CD14-positive monocyte (primary cell): ENCODE results near the gene ARL5C. TPM values are rescaled to one million over a fixed set of nuclear protein-coding genes. Genes with fewer than 3 reads are reported as not detected.

Experiments
- DNase-seq, 3 donors: peaks; one replicate each; pipeline ENCODE4 v3.0.0-alpha.2; 2011 to 2022
- H2AFZ ChIP-seq: 2 replicates; pipeline ENCODE4 v1.6.0; 2012; ENCODE audit warnings: mild to moderate bottlenecking, low read depth, low read length, inconsistent platforms; ENCODE audit not compliant: insufficient read depth, poor library complexity, severe bottlenecking
- H3K27ac ChIP-seq, 2 donors: 1 replicate in 1 of 2; 2 replicates in 1 of 2; pipeline ENCODE4 v1.5.1; 2012 to 2013; ENCODE audit warnings: low read length in 2 of 2, control low read depth in 1 of 2, inconsistent platforms in 1 of 2, low read depth in 1 of 2, mild to moderate bottlenecking in 1 of 2
- H3K27me3 ChIP-seq, 2 donors: one replicate each; pipeline versions ENCODE4 v1.6.0 to v1.6.1; 2011 to 2013; ENCODE audit warnings: low read length in 2 of 2; ENCODE audit not compliant: control insufficient read depth in 2 of 2, insufficient read depth in 2 of 2
- H3K36me3 ChIP-seq, 2 donors: replicated peaks in 1 of 2; 1 replicate in 1 of 2; 2 replicates in 1 of 2; pipeline versions ENCODE4 v1.5.1 to v1.6.1; 2012 to 2013; ENCODE audit warnings: low read length in 2 of 2, control low read depth in 1 of 2, inconsistent platforms in 1 of 2, mild to moderate bottlenecking in 1 of 2; ENCODE audit not compliant: insufficient read depth in 2 of 2, control insufficient read depth in 1 of 2
- H3K4me1 ChIP-seq, 2 donors: 1 replicate in 1 of 2; 2 replicates in 1 of 2; pipeline versions ENCODE4 v1.5.1 to v1.6.1; 2012 to 2013; ENCODE audit warnings: low read length in 2 of 2, control low read depth in 1 of 2, inconsistent platforms in 1 of 2, mild to moderate bottlenecking in 1 of 2, moderate library complexity in 1 of 2; ENCODE audit not compliant: insufficient read depth in 2 of 2, control insufficient read depth in 1 of 2
- H3K4me2 ChIP-seq: replicated peaks from 2 replicates; pipeline ENCODE3; 2012; ENCODE audit warnings: low read length, moderate library complexity, mild to moderate bottlenecking; ENCODE audit not compliant: poor library complexity, severe bottlenecking; ENCODE audit errors: extremely low read depth
- H3K4me3 ChIP-seq, 3 experiments: fragments of 200-600 bp in 1 of 3; sonication (generic) in 1 of 3; replicated peaks in 1 of 3; 1 replicate in 2 of 3; 2 replicates in 1 of 3; pipeline ENCODE4 v1.5.1; 2011 to 2013; ENCODE audit warnings: low read length in 3 of 3, mild to moderate bottlenecking in 3 of 3, control low read depth in 2 of 3, low read depth in 2 of 3, inconsistent platforms in 1 of 3, moderate library complexity in 1 of 3
- H3K79me2 ChIP-seq: 2 replicates; pipeline ENCODE4 v1.6.0; 2012; ENCODE audit warnings: mild to moderate bottlenecking, control low read depth, inconsistent platforms, low read length, moderate library complexity; ENCODE audit not compliant: insufficient read depth
- H3K9ac ChIP-seq: 2 replicates; pipeline ENCODE4 v1.6.0; 2017; ENCODE audit warnings: low read length, mild to moderate bottlenecking; ENCODE audit not compliant: insufficient read depth, poor library complexity, severe bottlenecking
- H3K9me3 ChIP-seq, 2 donors: replicated peaks in 1 of 2; 1 replicate in 1 of 2; 2 replicates in 1 of 2; pipeline versions ENCODE4 v1.5.1 to v1.6.1; 2012 to 2013; ENCODE audit warnings: low read length in 2 of 2, control low read depth in 1 of 2; ENCODE audit not compliant: control insufficient read depth in 1 of 2, insufficient read depth in 1 of 2
- H4K20me1 ChIP-seq: 2 replicates; pipeline ENCODE4 v1.6.0; 2012; ENCODE audit warnings: mild to moderate bottlenecking, low read length, control low read depth, moderate library complexity; ENCODE audit not compliant: insufficient read depth
- H3K27ac Mint-ChIP-seq, 7 donors: one replicate each; pipeline ENCODE4 v1.8.0; 2020; ENCODE audit warnings: mild to moderate bottlenecking in 7 of 7, mixed read lengths in 7 of 7, moderate library complexity in 6 of 7, inconsistent platforms in 2 of 7
- H3K27me3 Mint-ChIP-seq, 3 donors: one replicate each; pipeline ENCODE4 v1.8.0; 2021 to 2022; ENCODE audit warnings: low read depth in 3 of 3, mild to moderate bottlenecking in 3 of 3, mixed read lengths in 3 of 3, moderate library complexity in 3 of 3, inconsistent platforms in 1 of 3
- H3K36me3 Mint-ChIP-seq, 2 donors: one replicate each; pipeline ENCODE4 v1.8.0; 2020; ENCODE audit warnings: mixed read lengths in 2 of 2, inconsistent platforms in 1 of 2, mild to moderate bottlenecking in 1 of 2
- H3K4me1 Mint-ChIP-seq: one replicate; pipeline ENCODE4 v1.8.0; 2020; ENCODE audit warnings: mild to moderate bottlenecking, mixed read lengths
- H3K4me3 Mint-ChIP-seq, 2 donors: one replicate each; pipeline ENCODE4 v1.8.0; 2020; ENCODE audit warnings: mild to moderate bottlenecking in 2 of 2, mixed read lengths in 2 of 2, moderate library complexity in 1 of 2
- H3K9me3 Mint-ChIP-seq, 7 donors: one replicate each; pipeline ENCODE4 v1.8.0; 2020 to 2022; ENCODE audit warnings: mixed read lengths in 7 of 7, mild to moderate bottlenecking in 6 of 7, moderate library complexity in 6 of 7, inconsistent platforms in 2 of 7
- CTCF ChIP-seq: fragments of 200-600 bp; IDR thresholded peaks from one replicate; pipeline ENCODE4 v1.8.0; 2022; ENCODE audit warnings: antibody characterized with exemption, mild to moderate bottlenecking
- WGBS: methylation state at CpG from one replicate; pipeline ENCODE4 v1.1.5; 2013; ENCODE audit warnings: missing lambda C conversion rate; ENCODE audit not compliant: insufficient coverage; 5-methylcytosine and 5-hydroxymethylcytosine counted together
- intact Hi-C, 2 donors: fragments of 100-400 bp; cut with micrococcal nuclease; formaldehyde crosslinking; loops; one replicate each; pipeline versions ENCODE4 v1.15.0 to v1.15.1; 2023
- polyA plus RNA-seq, 3 donors: library from polyadenylated mRNA; depleted of rRNA in 1 of 3; unstranded in 2 of 3; stranded (reverse) in 1 of 3; fragments of 300-500 nt in 2 of 3; fragments of >200 nt in 1 of 3; fragmentation: Illumina TruSeq in 2 of 3; gene quantifications; 1 replicate in 2 of 3; 2 replicates in 1 of 3; pipeline ENCODE4 v1.2.3, GENCODE V29; 2012 to 2021

ARL5C gene
- polyA plus RNA-seq, 3 donors, result 0.04 TPM; not detected in 2

GRCh38 chr17:39158623-39159022, 7.3 kb downstream of the ARL5C start:
- H3K27ac Mint-ChIP-seq, result no peak overlapping the region
- no peak for DNase-seq
- Histone ChIP-seq H3K79me2 (no peaks in the 10 kb centered on the region), H2AFZ (no peak overlapping the region), H3K9ac (no peak overlapping the region), H3K36me3 (no peaks in the 10 kb centered on the region), H3K4me1 (peaks cover 25 to 36% of the 10 kb centered on the region in 2 donors), H4K20me1 (no peaks in the 10 kb centered on the region), H3K4me2 (no peak overlapping the region), H3K27me3 (no peaks in the 10 kb centered on the region), H3K4me3 (no peak overlapping the region), H3K9me3 (no peaks in the 10 kb centered on the region), H3K27ac (no peak overlapping the region)
- H3K4me1 Mint-ChIP-seq, result peaks cover 32% of the 10 kb centered on the region
- H3K36me3 Mint-ChIP-seq, result peaks cover 0 to 3% of the 10 kb centered on the region in 2 donors
- no peak for TF ChIP-seq CTCF
- intact Hi-C loops, result loop anchor here in 1 of 2 donors (10.0 kb wide), 1 partner anchor 284 kb away; the partner anchor contains the start of gene LASP1
- H3K9me3 Mint-ChIP-seq, result peaks cover 0 to 3% (median 0%) of the 10 kb centered on the region in 7 donors
- H3K4me3 Mint-ChIP-seq, result no peak overlapping the region
- no CpG with 5 or more reads among the region's 2 CpGs for WGBS
- peaks cover 2 to 9% (median 5%) of the 10 kb centered on the region in 3 donors for H3K27me3 Mint-ChIP-seq

- Histone ChIP-seq H3K4me2 (no peak overlapping the region), H3K36me3 (no peaks in the 10 kb centered on the region), H3K27ac (no peak overlapping the region), H3K79me2 (no peaks in the 10 kb centered on the region), H3K9ac (no peak overlapping the region), H3K4me3 (no peak overlapping the region), H3K27me3 (peaks cover 7 to 10% of the 10 kb centered on the region in 2 donors), H3K4me1 (peaks cover 40 to 51% of the 10 kb centered on the region in 2 donors), H2AFZ (no peak overlapping the region), H4K20me1 (no peaks in the 10 kb centered on the region), H3K9me3 (no peaks in the 10 kb centered on the region)
- no peak overlapping the region for H3K4me3 Mint-ChIP-seq
- no peak for DNase-seq
- peaks cover 46% of the 10 kb centered on the region for H3K4me1 Mint-ChIP-seq
- peaks cover 3 to 6% of the 10 kb centered on the region in 2 donors for H3K36me3 Mint-ChIP-seq
- intact Hi-C loops, result loop anchor here in 1 of 2 donors (10.0 kb wide), 1 partner anchor 282 kb away; the partner anchor contains the start of gene LASP1
- 100% methylated on average over 1 of the region's 7 CpGs for WGBS
- no peak for TF ChIP-seq CTCF
- no peak overlapping the region for H3K27ac Mint-ChIP-seq
- H3K9me3 Mint-ChIP-seq, result peaks cover 0 to 9% (median 2%) of the 10 kb centered on the region in 7 donors
- peaks cover 15 to 21% (median 20%) of the 10 kb centered on the region in 3 donors for H3K27me3 Mint-ChIP-seq
Measured at GRCh38 chr17:39156491-39156890, 9.5 kb downstream of the ARL5C start.
